HEK293T (cell line): Measurements from ENCODE around the gene JMJD1C.
"Not testable (repeated sequence)": the region's sequence is repeated elsewhere in the genome, so short reads cannot be mapped to it uniquely, and the experiment has no call there.

Source experiments
- CTCF ChIA-PET: fragments of 350-600 bp; formaldehyde crosslinking; extraction: SDS; loops from one replicate; lab custom pipeline; 2021; ENCODE audit warnings: antibody characterized with exemption, inconsistent platforms; lab: Yijun Ruan, JAX
- POLR2A ChIA-PET: fragments of 350-600 bp; formaldehyde crosslinking; extraction: SDS; loops from one replicate; lab custom pipeline; 2020; ENCODE audit warnings: antibody characterized with exemption, inconsistent platforms; lab: Yijun Ruan, JAX
- DNase-seq: peaks from one replicate; pipeline ENCODE4 v3.0.0; 2012; ENCODE audit warnings: mixed read lengths; ENCODE audit errors: extremely low spot score
- ARNT ChIP-seq: fragments of 450-650 bp; IDR thresholded peaks from 2 replicates; pipeline ENCODE4 v1.6.1; 2017; ENCODE audit warnings: mild to moderate bottlenecking
- BHLHE40 ChIP-seq: fragments of 450-650 bp; IDR thresholded peaks from 2 replicates; pipeline ENCODE4 v1.6.1; 2016; ENCODE audit warnings: mild to moderate bottlenecking, moderate library complexity, borderline replicate concordance
- CTBP1 ChIP-seq: fragments of 450-650 bp; IDR thresholded peaks from 2 replicates; pipeline ENCODE4 v1.6.1; 2016; ENCODE audit warnings: borderline replicate concordance
- ELF4 ChIP-seq: fragments of 450-650 bp; IDR thresholded peaks from 2 replicates; pipeline ENCODE4 v1.6.1; 2017; ENCODE audit warnings: antibody characterized with exemption
- FOXA1 ChIP-seq: fragments of 450-650 bp; IDR thresholded peaks from 2 replicates; pipeline ENCODE4 v1.6.1; 2016; ENCODE audit warnings: mild to moderate bottlenecking
- FOXK2 ChIP-seq: fragments of 450-650 bp; IDR thresholded peaks from 2 replicates; pipeline ENCODE4 v1.6.1; 2016; ENCODE audit warnings: mild to moderate bottlenecking
- FOXM1 ChIP-seq: fragments of 450-650 bp; IDR thresholded peaks from 2 replicates; pipeline ENCODE4 v1.6.1; 2017; ENCODE audit warnings: mild to moderate bottlenecking, borderline replicate concordance
- HDGF ChIP-seq: fragments of 450-650 bp; IDR thresholded peaks from 2 replicates; pipeline ENCODE4 v1.6.1; 2017; ENCODE audit warnings: antibody characterized with exemption, borderline replicate concordance
- L3MBTL2 ChIP-seq: fragments of 450-650 bp; conservative IDR thresholded peaks from 2 replicates; pipeline ENCODE4 v1.6.1; 2016; ENCODE audit warnings: mild to moderate bottlenecking
- LEF1 ChIP-seq: fragments of 450-650 bp; IDR thresholded peaks from 2 replicates; pipeline ENCODE4 v1.6.1; 2017; ENCODE audit warnings: mild to moderate bottlenecking, borderline replicate concordance
- NFRKB ChIP-seq: fragments of 450-650 bp; IDR thresholded peaks from 2 replicates; pipeline ENCODE4 v1.6.1; 2016; ENCODE audit warnings: mild to moderate bottlenecking, moderate library complexity
- SP1 ChIP-seq: fragments of 450-650 bp; IDR thresholded peaks from 2 replicates; pipeline ENCODE4 v1.6.1; 2017
- SUZ12 ChIP-seq: fragments of 450-650 bp; IDR thresholded peaks from 2 replicates; pipeline ENCODE4 v1.6.1; 2016; ENCODE audit warnings: mild to moderate bottlenecking
- TARDBP ChIP-seq: fragments of 450-650 bp; IDR thresholded peaks from 2 replicates; pipeline ENCODE4 v1.6.1; 2016
- ZNF384 ChIP-seq: fragments of 450-650 bp; IDR thresholded peaks from 2 replicates; pipeline ENCODE4 v1.6.1; 2016
- TF ChIP-seq, protein P1 (sequence below): fragments of 450-650 bp; IDR thresholded peaks from 2 replicates; pipeline ENCODE4 v1.6.1; 2016

JMJD1C gene

DNA sequence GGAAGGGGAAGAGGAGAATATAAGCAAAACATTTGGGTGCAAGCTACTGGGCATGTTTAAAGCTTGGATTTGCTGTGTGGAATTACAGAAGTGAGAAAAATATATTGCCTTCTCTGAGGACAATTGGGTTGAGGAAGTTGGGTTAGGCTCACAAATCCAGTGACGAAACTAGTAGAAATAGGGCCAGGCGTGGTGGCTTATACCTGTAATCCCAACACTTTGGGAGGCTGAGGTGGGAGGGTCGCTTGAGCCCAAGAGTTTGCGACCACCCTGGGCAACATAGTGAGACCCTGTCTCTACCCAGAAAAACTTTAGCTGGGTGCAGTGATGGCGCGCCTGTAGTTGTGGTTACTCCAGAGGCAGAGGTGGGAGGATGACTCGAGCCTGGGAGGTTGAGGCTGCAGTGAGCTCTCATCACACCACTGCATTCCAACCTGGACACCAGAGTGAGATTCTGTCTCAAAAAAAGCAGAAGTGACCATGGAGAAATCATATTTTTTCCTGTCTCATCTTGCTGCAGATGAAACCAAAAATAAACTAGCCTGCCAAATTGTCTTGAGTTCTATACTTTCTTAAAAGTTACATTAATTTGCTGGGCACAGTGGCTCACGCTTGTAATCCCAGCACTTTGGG lies 310.3 kb downstream of the JMJD1C start:
- ChIA-PET POLR2A (no interaction called here), CTCF (interaction anchor here (1.7 kb wide), 1 partner anchor 9 kb away, joined by 4 read pairs; no protein-coding TSS in a partner anchor)
- no peak for DNase-seq
- no peak for TF ChIP-seq CTBP1
- TF ChIP-seq ELF4 = no peak
- no peak for TF ChIP-seq HDGF
- no peak for TF ChIP-seq SP1
- no peak for TF ChIP-seq BHLHE40
- no peak for TF ChIP-seq ARNT
- TF ChIP-seq TARDBP = no peak
- no peak for TF ChIP-seq ZNF384
- no peak for TF ChIP-seq FOXK2
- no peak for TF ChIP-seq L3MBTL2
- no peak for TF ChIP-seq FOXM1
- TF ChIP-seq NFRKB = no peak
- TF ChIP-seq, protein P1, sequence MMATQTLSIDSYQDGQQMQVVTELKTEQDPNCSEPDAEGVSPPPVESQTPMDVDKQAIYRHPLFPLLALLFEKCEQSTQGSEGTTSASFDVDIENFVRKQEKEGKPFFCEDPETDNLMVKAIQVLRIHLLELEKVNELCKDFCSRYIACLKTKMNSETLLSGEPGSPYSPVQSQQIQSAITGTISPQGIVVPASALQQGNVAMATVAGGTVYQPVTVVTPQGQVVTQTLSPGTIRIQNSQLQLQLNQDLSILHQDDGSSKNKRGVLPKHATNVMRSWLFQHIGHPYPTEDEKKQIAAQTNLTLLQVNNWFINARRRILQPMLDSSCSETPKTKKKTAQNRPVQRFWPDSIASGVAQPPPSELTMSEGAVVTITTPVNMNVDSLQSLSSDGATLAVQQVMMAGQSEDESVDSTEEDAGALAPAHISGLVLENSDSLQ = no peak
- no peak for TF ChIP-seq LEF1
- no peak for TF ChIP-seq SUZ12
- no peak for TF ChIP-seq FOXA1

DNA sequence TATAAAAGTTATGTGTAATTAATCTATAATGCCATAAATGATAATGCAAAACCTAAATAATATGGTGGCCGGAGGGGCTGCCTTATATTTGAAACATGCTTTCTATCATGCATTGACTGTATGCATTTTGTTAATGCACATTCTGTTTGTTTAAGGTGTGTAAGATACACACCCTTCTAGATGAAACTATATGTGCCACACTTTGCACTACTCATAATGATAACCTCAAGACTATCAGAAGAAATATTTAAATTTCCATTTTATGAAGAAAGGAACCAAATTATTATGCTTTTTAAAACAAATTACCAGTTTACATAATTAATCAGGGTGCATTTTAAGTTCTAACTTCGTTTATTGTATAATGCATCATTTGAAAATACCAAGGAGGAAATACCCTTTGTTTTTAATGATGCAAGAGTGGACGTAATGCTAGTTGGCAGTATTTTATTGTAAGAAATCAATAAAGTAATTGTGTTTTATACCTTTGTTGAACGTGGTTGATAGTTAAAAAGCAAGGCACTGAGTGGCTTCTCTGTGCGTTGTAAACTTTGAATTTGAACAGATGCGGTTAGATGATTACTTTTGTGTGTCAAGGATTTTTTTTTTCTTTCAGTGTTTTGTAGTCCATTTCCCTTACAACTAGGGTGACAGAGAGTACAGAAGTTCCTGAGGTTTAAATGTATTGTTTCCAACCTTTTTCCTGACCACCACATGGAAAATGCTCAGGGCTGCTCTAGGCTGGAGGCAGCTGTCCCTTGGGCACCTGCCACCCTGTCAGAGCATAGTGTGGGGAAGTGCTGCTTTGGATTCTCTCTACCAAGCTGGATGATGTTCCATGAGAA lies 311.0 kb downstream of the JMJD1C start:
- TF ChIP-seq SUZ12 (no peak), FOXA1 (no peak), BHLHE40 (no peak), NFRKB (no peak), LEF1 (no peak), FOXK2 (no peak), CTBP1 (no peak), SP1 (no peak), ARNT (no peak), TARDBP (no peak), ZNF384 (no peak), HDGF (no peak), ELF4 (no peak), L3MBTL2 (no peak), FOXM1 (no peak)
- TF ChIP-seq, protein P1 = no peak
- CTCF ChIA-PET = no interaction called here
- no peak for DNase-seq
- POLR2A ChIA-PET = no interaction called here

DNA sequence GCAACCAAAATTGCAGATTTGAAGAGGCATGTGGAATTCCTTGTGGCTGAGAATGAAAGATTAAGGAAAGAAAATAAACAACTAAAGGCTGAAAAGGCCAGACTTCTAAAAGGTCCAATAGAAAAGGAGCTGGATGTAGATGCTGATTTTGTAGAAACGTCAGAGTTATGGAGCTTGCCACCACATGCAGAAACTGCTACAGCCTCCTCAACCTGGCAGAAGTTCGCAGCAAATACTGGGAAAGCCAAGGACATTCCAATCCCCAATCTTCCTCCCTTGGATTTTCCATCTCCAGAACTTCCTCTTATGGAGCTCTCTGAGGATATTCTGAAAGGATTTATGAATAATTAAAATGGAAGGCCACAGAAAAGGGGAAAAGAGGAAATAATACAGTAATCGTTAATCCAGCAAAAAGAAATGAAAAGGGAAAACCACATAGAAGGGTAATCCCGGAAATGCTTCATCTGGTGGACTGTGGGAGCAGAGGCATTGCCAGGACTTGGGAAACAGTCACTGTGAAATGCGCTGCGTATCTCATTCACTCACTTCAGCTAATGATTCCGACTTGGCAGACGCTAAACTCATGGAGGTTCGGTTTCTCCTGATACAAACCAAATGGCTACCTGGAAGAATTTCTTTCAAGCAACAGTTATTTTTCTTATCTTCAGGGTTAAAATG lies 311.8 kb downstream of the JMJD1C start:
- CTCF ChIA-PET, POLR2A ChIA-PET, DNase-seq: not testable (repeated sequence)

DNA sequence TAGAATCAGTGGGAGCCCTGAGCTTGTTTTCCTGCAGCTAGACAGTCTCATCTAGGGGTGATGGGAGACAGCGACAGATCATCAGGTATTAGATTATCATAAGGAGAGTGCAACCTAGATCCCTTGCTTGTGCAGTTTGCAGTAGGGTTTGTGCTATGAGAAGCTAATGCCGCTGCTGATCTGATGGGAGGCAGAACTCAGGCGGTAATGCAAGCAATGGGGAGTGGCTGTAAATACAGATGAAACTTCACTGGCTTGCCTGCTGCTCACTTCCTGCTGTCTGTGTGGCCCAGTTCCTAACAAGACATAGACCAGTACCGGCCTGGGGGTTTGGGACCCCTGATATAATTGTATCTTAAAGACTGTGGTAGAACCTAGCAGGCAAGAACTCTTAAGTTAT lies 315.0 kb downstream of the JMJD1C start:
- DNase-seq = no peak
- CTCF ChIA-PET = interaction anchor here (0.6 kb wide), 1 partner anchor 724 kb away, joined by 3 read pairs; no protein-coding TSS in a partner anchor
- TF ChIP-seq ELF4 (no peak), SUZ12 (no peak), BHLHE40 (no peak), ARNT (no peak)
- TF ChIP-seq, protein P1 = no peak
- POLR2A ChIA-PET = no interaction called here

DNA sequence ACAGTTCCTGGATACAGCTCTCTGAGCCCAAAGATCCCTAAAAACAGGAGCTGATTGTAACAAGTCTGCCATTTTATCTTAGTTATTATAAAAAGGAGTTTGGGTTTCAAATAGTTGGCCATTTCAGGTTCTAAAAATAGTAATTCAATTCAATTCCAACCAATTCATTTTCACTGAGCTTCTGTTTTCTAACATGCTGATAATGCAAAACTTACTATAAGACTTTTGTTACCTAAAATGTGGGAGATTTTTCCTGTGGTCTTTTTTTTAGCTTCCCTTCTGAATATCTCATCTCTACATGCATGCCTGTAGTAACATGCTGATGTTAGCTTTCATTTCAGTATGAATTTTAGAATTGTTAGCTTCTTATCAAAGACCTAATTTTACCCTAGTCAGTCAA lies 319.3 kb downstream of the JMJD1C start:
- POLR2A ChIA-PET = no interaction called here
- DNase-seq = no peak
- no peak for TF ChIP-seq L3MBTL2
- CTCF ChIA-PET = interaction anchor here (0.6 to 1.6 kb wide), 2 partner anchors 10 to 56 kb away, joined by 3 to 4 read pairs; no protein-coding TSS in a partner anchor

DNA sequence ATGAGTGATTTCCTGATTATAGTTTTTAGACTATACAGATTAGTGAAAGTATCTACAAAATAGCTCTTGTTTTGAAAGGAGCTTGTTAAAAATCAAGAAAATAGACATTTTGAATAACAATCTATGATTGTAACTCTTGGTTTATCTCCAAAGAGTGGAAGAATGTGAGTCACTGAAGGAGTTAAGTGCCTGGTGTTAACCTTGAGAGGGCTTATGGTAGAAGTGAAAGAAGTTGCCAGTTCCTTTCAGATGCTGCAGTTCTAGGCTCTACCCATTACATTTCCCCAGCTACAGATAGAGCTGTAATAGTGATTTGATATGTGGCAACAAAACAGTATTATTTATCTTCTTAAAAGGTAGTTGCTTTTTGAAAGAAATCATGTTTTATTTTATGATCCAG lies 320.0 kb downstream of the JMJD1C start:
- DNase-seq = no peak
- ChIA-PET POLR2A (interaction anchor here (0.9 kb wide), 1 partner anchor 13 kb away, joined by 3 read pairs; the partner anchor contains the start of gene NRBF2), CTCF (interaction anchor here (1.6 kb wide), 1 partner anchor 10 kb away, joined by 4 read pairs; no protein-coding TSS in a partner anchor)
- TF ChIP-seq SP1 (no peak), LEF1 (no peak), FOXK2 (no peak), FOXM1 (no peak), HDGF (no peak), SUZ12 (no peak), TARDBP (no peak), ARNT (no peak), ZNF384 (no peak), L3MBTL2 (no peak), ELF4 (no peak), NFRKB (no peak), BHLHE40 (no peak), FOXA1 (no peak), CTBP1 (no peak)
- TF ChIP-seq, protein P1 = no peak
